Activated T-helper 9 cell treated with anti-CD3 and anti-CD28 coated beads, Interleukin-2, amount 50 U/mL, for 16 hours (primary cell): ENCODE results near the gene BZW1.

Experiments used
- DNase-seq: peaks from one replicate; pipeline ENCODE4 v3.0.0-alpha.2; 2020; ENCODE audit warnings: low read depth

Gene BZW1

DNA sequence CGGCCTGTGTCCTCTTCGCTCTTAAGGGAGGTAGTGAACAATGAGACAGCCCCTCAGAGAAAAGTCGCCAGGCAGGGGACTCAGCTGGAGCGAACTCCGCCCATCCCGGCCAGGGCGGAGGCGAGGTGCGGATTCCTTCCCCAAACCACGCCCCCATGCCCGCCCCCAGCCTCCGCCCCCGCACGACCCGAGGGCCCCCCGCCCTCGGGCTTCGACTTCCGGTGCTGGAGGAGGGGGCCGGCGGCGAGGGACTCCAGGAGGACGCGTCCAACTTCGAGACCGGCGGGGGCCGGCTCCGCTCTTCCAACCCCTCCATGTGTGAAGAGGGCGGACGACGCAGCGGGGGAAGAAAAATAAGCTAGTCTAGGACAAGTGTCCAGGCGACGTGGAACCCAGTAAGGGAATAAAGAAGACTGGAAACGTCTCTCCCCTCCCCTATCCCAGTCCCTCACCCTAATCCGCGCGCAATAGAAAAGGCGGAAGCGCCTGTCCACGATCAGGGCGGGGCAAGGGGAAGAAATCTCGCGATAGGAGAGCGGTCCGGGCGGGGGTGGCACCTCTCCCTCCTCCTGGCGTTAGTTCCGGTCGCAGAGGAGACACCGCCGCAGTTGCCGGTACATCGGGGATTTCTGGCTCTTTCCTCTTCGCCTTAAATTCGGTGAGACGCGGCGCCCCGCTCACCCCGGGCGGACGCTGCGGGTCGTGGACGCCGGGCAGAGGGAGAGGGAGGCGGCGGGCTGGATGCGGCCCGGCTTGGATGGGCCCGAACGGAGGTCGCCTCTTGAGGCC, at the start of gene BZW1:
BZW1 (plus strand) TSS at position 578 of the 789 bp plus-strand sequence. CDS start 1,308 bp downstream, outside the sequence.
- DNase-seq: peak; percentile 93

GRCh38 chr2:200762127-200762526, 49.6 kb upstream of the BZW1 start:
- DNase-seq: no peak

- DNase-seq: no peak
Observed at GRCh38 chr2:200763422-200763821, 48.3 kb upstream of the BZW1 start.

GRCh38 chr2:200765139-200765951, 46.4 kb upstream of the BZW1 start:
- no peak for DNase-seq

DNA sequence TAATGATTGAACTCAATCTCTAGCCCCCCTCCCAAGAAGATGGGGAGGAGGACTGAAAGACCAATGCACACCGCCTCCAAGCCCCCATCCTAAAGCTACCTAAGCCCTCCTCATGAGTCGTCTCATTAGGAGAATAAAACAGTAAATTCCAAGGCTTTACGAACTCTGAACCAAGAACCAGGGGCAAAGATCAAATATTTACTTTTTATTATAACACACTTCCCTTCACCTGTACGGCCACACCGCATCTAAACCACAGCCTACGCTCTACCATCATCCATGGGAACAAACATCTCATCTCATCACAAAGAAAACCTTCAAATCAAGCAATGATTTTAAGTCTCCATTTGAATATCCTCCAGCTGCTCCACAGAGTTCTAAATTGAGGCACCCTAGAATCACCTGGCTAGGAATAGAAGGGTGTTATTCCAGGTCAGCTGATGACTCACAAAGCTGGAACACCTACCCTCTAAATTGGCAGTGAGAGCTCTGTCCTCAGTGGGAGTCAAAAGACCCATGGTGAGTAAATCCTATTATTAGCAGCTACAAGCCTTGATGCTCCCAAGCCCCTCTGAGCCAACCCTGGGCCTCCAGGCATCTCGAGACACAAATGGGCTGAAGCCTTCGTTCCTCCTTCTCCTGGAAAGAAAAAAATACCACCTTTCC, 45.6 kb upstream of the BZW1 start:
- DNase-seq: no peak

GRCh38 chr2:200767111-200767885, 44.4 kb upstream of the BZW1 start:
- DNase-seq: no peak

DNA sequence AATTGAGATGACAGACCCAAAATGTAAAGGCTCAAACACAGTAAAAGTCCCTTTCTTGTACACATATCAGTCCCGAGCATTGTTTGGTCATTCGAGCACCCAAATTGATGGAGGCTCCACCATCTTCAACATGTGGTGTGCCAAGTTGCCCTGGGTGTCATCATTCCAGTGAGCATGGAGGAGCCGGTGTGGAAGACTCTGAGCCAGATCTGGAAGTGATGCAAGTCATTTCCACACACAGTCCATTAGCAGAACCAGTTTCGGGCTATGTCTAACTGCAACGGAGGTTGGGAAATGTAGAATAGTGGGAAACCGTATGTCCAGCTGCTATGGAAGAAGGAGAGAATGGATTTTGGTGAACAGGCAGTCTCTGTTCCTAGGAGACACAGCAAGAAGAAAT, 40.9 kb upstream of the BZW1 start:
- no peak for DNase-seq

DNA sequence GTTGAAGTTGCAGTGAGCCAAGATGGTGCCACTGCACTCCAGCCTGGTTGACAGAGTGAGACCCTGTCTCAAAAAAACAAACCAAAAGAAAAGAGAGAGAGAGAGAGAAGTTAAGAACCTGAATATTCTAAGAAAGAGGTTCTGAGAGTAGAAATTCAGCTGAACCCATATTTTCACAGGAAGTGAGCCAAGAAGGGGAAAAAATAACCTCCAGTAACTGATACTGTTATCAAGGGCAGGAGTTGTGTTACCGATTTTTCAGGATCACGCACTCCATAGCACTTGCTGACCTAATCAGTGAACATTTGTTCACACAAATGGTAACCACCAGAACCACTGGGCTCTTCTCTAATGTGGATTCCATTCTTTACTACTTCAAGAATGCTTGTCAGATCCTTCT, 39.1 kb upstream of the BZW1 start:
- DNase-seq: no peak

- DNase-seq: no peak
Observed at GRCh38 chr2:200773083-200773482, 38.6 kb upstream of the BZW1 start.

DNA sequence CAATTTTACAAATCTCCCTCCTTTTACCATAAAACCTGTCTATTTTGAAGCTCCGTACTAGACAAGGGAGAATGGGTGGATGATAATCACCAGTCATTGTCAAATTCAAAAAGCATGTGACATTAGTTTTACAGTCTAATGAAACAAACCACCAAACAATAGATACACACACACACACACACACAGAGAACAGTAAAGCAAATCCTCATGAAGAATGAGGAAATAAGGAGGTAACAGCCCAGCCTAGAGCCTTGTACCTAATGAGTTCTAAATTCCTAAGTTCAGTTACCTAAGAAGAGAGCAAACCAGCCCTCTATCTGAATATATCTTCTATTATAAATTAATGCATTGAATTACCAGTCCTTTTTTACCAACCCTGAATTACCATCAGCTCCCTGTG, 36.8 kb upstream of the BZW1 start:
- no peak for DNase-seq

GRCh38 chr2:200777275-200777674, 34.4 kb upstream of the BZW1 start:
- DNase-seq: no peak

GRCh38 chr2:200778038-200778437, 33.7 kb upstream of the BZW1 start:
- DNase-seq: no peak

- DNase-seq: no peak
Observed at GRCh38 chr2:200779214-200779613, 32.5 kb upstream of the BZW1 start.

DNA sequence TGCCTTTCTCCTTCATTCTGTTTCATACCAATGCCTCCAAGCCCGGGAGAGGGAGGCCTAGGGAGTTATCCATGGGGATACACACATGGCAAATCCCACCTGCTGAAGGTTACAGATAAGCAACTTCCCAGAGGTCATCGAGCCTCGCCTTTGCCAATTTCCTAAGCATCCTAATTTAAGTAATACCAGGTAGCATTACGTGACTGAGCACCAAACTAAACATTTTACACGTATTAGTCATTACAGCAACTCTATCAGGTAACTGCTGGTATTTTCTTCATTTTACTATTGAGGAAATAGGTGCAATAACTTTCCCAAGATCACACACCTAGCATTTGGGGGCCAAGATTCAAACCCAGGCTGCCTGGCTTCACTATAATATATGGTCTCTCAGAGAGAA, 30.1 kb upstream of the BZW1 start:
- DNase-seq: no peak

DNA sequence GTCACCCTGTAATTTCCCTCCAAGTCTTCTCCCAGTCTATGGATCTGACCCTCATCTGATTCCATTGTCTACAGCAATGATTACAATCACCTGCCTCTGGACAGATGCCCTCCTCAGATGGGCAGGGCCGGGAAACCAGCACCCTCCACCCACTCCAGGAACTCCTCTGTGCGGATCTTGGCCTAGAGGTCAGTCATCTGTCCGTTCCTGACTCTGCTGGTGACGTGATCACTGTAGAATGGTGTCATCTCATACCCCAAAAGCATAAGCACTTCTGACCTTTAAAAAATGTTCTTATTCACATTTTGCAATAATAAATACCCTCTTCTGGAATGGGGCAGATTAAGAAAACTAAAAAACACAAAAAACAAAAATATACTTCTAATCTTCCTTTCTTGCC, 29.5 kb upstream of the BZW1 start:
- no peak for DNase-seq

DNA sequence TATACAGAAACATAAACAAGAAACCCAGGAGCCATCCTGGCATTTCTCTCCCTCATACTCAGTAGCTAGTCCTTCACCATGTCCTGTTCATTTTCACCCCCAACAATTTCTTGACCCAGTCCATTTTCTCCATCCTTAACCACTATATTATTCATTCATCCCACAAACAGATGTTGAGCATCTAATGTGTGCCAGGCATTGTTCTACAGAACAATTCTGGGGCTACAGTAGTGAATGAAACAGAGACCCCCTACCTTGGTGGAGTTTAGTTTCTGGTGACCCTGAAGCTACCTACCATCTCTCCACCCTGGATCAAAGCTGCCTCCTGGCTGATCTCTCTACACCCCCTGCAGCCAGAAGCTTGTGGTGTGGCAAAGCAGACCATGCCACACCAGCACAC, 27.5 kb upstream of the BZW1 start:
- DNase-seq: no peak

GRCh38 chr2:200786423-200786822, 25.3 kb upstream of the BZW1 start:
- no peak for DNase-seq

- no peak for DNase-seq
Observed at GRCh38 chr2:200786826-200787225, 24.9 kb upstream of the BZW1 start.

DNA sequence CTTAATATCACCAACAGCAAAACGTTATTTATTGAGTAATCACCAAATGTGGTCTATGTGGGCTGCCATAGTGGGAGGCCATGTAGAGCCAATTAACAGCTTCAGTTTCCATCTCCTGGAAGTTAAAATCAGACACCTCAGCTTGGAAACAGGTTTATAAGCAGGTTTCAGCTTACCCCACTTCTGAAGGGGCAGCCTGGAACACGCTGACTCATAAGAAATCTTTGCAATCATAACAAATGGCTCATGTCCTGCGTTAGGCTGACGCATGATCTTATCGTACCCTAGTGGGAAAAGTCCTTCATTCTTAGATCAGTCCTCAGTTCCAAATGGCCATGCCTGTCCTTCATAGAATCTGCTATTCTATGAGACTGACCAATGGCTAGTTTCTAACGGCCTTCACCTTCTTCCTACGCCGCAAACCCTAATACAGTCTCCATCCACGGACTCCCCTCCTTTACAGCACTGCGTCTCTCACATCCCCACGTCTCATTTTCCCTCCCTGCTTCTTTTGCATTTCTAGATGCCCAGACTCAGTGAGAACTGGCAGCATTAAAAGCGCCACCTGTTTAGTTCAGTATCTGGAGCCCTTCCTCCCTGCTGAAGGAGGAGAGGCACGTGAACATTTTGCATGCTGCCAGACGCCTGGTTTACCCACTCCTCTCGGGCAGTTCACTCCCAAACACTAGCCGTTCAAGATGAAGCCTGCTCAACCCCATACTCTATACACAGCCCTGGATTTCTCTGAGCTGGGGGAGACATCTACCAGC, 24.2 kb upstream of the BZW1 start:
- DNase-seq: no peak

DNA sequence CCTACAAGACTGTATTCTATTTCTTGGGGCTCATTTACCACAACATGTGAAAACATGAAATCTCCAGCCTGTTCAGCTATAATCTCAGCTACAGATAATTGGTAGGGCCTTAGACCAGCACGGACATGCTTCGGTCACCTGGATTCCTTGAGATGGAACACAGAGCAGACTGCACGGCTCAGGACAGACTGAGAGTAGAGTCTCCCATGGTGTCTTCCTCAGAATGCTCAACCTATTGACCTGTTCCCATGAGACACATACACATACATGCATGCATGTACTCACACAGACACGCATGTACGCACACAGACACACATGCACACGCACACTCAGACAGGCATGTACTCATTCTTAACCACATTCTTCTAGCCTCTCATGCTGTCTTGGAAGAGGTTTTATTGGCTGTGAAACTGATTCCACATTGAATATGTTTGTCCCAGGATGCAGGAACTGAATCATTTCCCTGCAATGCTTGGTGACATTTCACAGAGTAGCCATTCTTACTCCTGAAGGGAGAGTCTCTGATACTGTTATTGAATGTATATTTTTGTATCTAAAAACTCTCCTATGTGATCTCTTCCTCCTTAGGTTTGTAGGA, 23.5 kb upstream of the BZW1 start:
- DNase-seq: no peak

DNA sequence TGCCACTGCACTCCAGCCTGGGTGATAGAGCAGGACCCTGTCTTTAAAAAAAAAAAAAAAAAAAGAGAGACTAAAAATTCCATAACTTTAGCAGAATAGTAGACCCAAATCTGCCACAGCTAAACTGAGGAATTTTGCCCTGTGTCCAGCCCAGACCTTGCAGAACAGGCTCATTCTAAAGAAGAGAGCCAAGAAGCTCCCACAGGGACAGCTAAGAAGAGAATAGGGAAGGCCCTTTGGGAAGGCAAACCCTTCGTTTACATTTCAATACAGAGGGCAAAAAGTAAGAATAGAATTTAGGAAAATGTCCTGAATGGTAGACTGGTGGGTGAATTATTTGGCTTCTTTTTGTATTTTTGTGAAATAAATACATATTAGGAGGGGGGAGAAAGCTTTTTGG, 21.5 kb upstream of the BZW1 start:
- DNase-seq: no peak
